Left ventricle myocardium inferior (tissue), 1 donor: Measurements from ENCODE around the gene POLE3. TPM values are rescaled to one million over a fixed set of nuclear protein-coding genes. Genes with fewer than 3 reads are reported as not detected.
"Not testable (repeated sequence)": the region's sequence is repeated elsewhere in the genome, so short reads cannot be mapped to it uniquely, and the experiment has no call there.

Experiments
- DNase-seq: peaks from one replicate; pipeline ENCODE4 v3.0.0-alpha.2; 2020
- H3K27ac ChIP-seq: fragments of 200-600 bp; replicated peaks from 2 replicates; pipeline ENCODE4 v1.8.0; 2021
- H3K27me3 ChIP-seq: fragments of 200-600 bp; 2 replicates; pipeline ENCODE4 v1.8.0; 2021; ENCODE audit warnings: low read depth
- H3K36me3 ChIP-seq: fragments of 200-600 bp; 2 replicates; pipeline ENCODE4 v1.8.0; 2021
- H3K4me1 ChIP-seq: fragments of 200-600 bp; 2 replicates; pipeline ENCODE4 v1.8.0; 2021
- H3K4me3 ChIP-seq: fragments of 200-600 bp; 2 replicates; pipeline ENCODE4 v1.8.0; 2021; ENCODE audit warnings: mild to moderate bottlenecking, moderate library complexity
- H3K9me3 ChIP-seq: fragments of 200-600 bp; replicated peaks from 2 replicates; pipeline ENCODE4 v1.8.0; 2021
- intact Hi-C: fragments of 100-400 bp; cut with micrococcal nuclease; formaldehyde crosslinking; loops from one replicate; pipeline ENCODE4 v1.11.0; 2022
- total RNA-seq: library from RNA; stranded (reverse); fragmentation: NEBNext Ultra II Directional; extraction: Animal tissue kit (Norgen Biotek cat#: 25700); gene quantifications from one replicate; pipeline ENCODE4 v1.2.1, GENCODE V29; 2021
- TF ChIP-seq, protein P1 (sequence below): fragments of 200-600 bp; IDR thresholded peaks from 2 replicates; pipeline ENCODE4 v1.8.0; 2021; ENCODE audit warnings: antibody characterized with exemption, mild to moderate bottlenecking, borderline replicate concordance
- donor health status: DM: no; HTN: yes; CAD: no; lungs with severe emphysema.

The POLE3 gene
- total RNA-seq, 1 donor from 2014 or later, result 22.5 TPM

GRCh38 chr9:113370806-113371325, 39.6 kb downstream of the POLE3 start:
- H3K4me1 ChIP-seq, result peaks cover 16% of the 10 kb centered on the region
- peaks cover 21% of the 10 kb centered on the region for H3K36me3 ChIP-seq
- no peaks in the 10 kb centered on the region for H3K9me3 ChIP-seq
- no peak overlapping the region for H3K4me3 ChIP-seq
- no peak for DNase-seq
- H3K27ac ChIP-seq, result no peak overlapping the region
- TF ChIP-seq, protein P1, sequence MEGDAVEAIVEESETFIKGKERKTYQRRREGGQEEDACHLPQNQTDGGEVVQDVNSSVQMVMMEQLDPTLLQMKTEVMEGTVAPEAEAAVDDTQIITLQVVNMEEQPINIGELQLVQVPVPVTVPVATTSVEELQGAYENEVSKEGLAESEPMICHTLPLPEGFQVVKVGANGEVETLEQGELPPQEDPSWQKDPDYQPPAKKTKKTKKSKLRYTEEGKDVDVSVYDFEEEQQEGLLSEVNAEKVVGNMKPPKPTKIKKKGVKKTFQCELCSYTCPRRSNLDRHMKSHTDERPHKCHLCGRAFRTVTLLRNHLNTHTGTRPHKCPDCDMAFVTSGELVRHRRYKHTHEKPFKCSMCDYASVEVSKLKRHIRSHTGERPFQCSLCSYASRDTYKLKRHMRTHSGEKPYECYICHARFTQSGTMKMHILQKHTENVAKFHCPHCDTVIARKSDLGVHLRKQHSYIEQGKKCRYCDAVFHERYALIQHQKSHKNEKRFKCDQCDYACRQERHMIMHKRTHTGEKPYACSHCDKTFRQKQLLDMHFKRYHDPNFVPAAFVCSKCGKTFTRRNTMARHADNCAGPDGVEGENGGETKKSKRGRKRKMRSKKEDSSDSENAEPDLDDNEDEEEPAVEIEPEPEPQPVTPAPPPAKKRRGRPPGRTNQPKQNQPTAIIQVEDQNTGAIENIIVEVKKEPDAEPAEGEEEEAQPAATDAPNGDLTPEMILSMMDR, result no peak
- H3K27me3 ChIP-seq, result peaks cover 9% of the 10 kb centered on the region
- intact Hi-C loops, result no loop called here

DNA sequence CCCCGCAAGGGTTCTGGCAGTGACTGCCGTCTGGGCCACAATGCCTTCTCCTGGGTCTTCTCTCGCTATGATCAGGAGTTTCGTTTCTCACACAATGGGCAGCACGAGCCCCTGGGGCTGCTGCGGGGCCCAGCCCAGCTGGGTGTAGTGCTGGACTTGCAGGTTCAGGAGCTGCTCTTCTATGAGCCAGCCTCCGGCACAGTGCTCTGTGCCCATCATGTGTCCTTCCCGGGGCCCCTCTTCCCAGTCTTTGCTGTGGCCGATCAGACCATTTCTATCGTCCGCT, 40.7 kb downstream of the POLE3 start:
- intact Hi-C loops, result no loop called here
- H3K36me3 ChIP-seq, result peaks cover 16% of the 10 kb centered on the region
- H3K27me3 ChIP-seq, result no peaks in the 10 kb centered on the region
- H3K27ac ChIP-seq, result no peak overlapping the region
- H3K4me3 ChIP-seq, result no peak overlapping the region
- no peaks in the 10 kb centered on the region for H3K9me3 ChIP-seq
- TF ChIP-seq, protein P1, result no peak
- DNase-seq, result no peak
- H3K4me1 ChIP-seq, result peaks cover 15% of the 10 kb centered on the region

GRCh38 chr9:113368982-113369854, 41.3 kb downstream of the POLE3 start:
- no peak overlapping the region for H3K27ac ChIP-seq
- peaks cover 19% of the 10 kb centered on the region for H3K4me1 ChIP-seq
- TF ChIP-seq, protein P1, result no peak
- no peaks in the 10 kb centered on the region for H3K9me3 ChIP-seq
- intact Hi-C loops, result no loop called here
- H3K36me3 ChIP-seq, result peaks cover 12% of the 10 kb centered on the region
- no peaks in the 10 kb centered on the region for H3K27me3 ChIP-seq
- no peak for DNase-seq
- H3K4me3 ChIP-seq, result no peak overlapping the region

DNA sequence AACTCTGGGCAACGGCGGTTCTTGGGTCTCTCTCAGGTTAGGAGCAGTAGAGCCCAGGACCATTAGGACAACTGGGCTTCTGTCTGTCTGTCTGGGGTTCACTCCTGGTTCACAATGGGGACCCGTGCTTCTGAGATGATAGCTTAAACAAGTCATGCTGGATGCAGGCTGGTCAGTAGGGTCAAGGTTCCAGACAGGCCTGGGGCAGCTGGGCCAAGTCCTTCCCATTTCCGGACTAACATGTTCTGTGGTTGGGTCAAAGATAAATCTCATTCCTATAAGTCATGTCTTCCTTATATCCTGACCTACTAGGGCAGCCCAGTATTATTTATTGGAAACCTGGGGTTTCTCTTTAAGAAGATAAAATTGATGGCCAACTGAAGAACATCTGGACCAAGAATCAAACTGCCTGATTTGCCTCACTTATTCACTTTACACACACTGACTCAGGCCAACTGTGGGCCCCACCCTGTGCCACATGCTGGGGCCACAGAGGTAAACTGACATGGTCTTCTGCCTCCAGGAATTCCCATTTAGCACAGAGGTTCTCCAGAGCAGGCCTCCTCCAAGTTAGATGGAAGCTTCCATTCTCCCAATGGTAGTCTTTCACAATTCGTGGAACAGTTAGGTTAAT, 42.0 kb downstream of the POLE3 start:
- Histone ChIP-seq H3K9me3 (no peaks in the 10 kb centered on the region), H3K27me3 (no peaks in the 10 kb centered on the region), H3K36me3 (peaks cover 4% of the 10 kb centered on the region), H3K4me3 (no peak overlapping the region), H3K4me1 (peaks cover 19% of the 10 kb centered on the region), H3K27ac (no peak overlapping the region)
- TF ChIP-seq, protein P1, result no peak
- intact Hi-C loops, result no loop called here
- no peak for DNase-seq

GRCh38 chr9:113365652-113366051, 44.8 kb downstream of the POLE3 start:
- H3K36me3 ChIP-seq, DNase-seq, H3K27ac ChIP-seq, H3K4me3 ChIP-seq, H3K27me3 ChIP-seq, intact Hi-C loops, H3K9me3 ChIP-seq: not testable (repeated sequence)
- H3K4me1 ChIP-seq, result peaks cover 19% of the 10 kb centered on the region

GRCh38 chr9:113364951-113365350, 45.5 kb downstream of the POLE3 start:
- Histone ChIP-seq H3K4me3 (no peak overlapping the region), H3K27ac (no peak overlapping the region), H3K36me3 (no peaks in the 10 kb centered on the region), H3K4me1 (peaks cover 17% of the 10 kb centered on the region), H3K9me3 (no peaks in the 10 kb centered on the region), H3K27me3 (no peaks in the 10 kb centered on the region)
- intact Hi-C loops, result no loop called here
- no peak for DNase-seq
- TF ChIP-seq, protein P1, result no peak
